Smooth muscle cell (in vitro differentiated cells): ENCODE measurements around the gene MEF2A. TPM values are rescaled to one million over a fixed set of nuclear protein-coding genes. Genes with fewer than 3 reads are reported as not detected.

Source experiments
- DNase-seq: peaks from one replicate; lab custom pipeline; 2025; ENCODE audit not compliant: unreplicated experiment; lab: John Stamatoyannopoulos, UW
- H2AFZ ChIP-seq: fragments of 200-600 bp; sonication (generic); 2 replicates; pipeline ENCODE4 v1.6.0; 2016; ENCODE audit warnings: antibody characterized with exemption, low read depth, mild to moderate bottlenecking
- H3F3A ChIP-seq: fragments of 200-600 bp; sonication (generic); 2 replicates; pipeline ENCODE4 v1.6.0; 2017; ENCODE audit warnings: antibody characterized with exemption, low read depth
- H3K27ac ChIP-seq: fragments of 200-600 bp; sonication (generic); 2 replicates; pipeline ENCODE4 v1.5.1; 2016; ENCODE audit warnings: low read depth, mild to moderate bottlenecking
- H3K27me3 ChIP-seq: fragments of 200-600 bp; sonication (generic); 2 replicates; pipeline ENCODE4 v1.6.1; 2016; ENCODE audit warnings: low read depth, mild to moderate bottlenecking
- H3K36me3 ChIP-seq: fragments of 200-600 bp; sonication (generic); 2 replicates; pipeline ENCODE4 v1.5.1; 2016; ENCODE audit warnings: low read depth
- H3K4me1 ChIP-seq: fragments of 200-600 bp; sonication (generic); 2 replicates; pipeline ENCODE4 v1.5.1; 2016; ENCODE audit warnings: low read depth
- H3K4me2 ChIP-seq: fragments of 200-600 bp; sonication (generic); 2 replicates; pipeline ENCODE4 v1.6.0; 2016; ENCODE audit warnings: mild to moderate bottlenecking
- H3K4me3 ChIP-seq: fragments of 200-600 bp; sonication (generic); 2 replicates; pipeline ENCODE4 v1.5.1; 2016; ENCODE audit warnings: mild to moderate bottlenecking
- H3K79me2 ChIP-seq: fragments of 200-600 bp; sonication (generic); 2 replicates; pipeline ENCODE4 v1.6.0; 2016; ENCODE audit warnings: low read depth, mild to moderate bottlenecking
- H3K9ac ChIP-seq: fragments of 200-600 bp; sonication (generic); 2 replicates; pipeline ENCODE4 v1.6.0; 2016; ENCODE audit warnings: low read depth
- H3K9me3 ChIP-seq: fragments of 200-600 bp; sonication (generic); replicated peaks from 2 replicates; pipeline ENCODE4 v1.5.1; 2016; ENCODE audit warnings: low read depth
- H4K20me1 ChIP-seq: fragments of 200-600 bp; sonication (generic); 2 replicates; pipeline ENCODE4 v1.6.0; 2016; ENCODE audit warnings: low read depth
- WGBS: methylation state at CpG from one replicate; pipeline ENCODE4 v1.1.7; 2016; ENCODE audit warnings: low lambda C conversion rate; 5-methylcytosine and 5-hydroxymethylcytosine counted together
- polyA plus RNA-seq: library from polyadenylated mRNA; unstranded; fragments of >200 nt; fragmentation: Nextera tagmentation; extraction: Ambion mirVana; gene quantifications from 2 replicates; pipeline ENCODE4 v1.2.1, GENCODE V29; 2016
- total RNA-seq: library from RNA; depleted of rRNA; stranded (reverse); fragments of >200 nt; gene quantifications from 2 replicates; pipeline ENCODE4 v1.2.3, GENCODE V29; 2014
- TF ChIP-seq, protein P1 (sequence below): fragments of 200-600 bp; sonication (generic); IDR thresholded peaks from 2 replicates; pipeline ENCODE4 v1.5.1; 2017; ENCODE audit warnings: borderline replicate concordance, mild to moderate bottlenecking, antibody characterized with exemption; ENCODE audit not compliant: insufficient read depth, poor library complexity, severe bottlenecking

Gene MEF2A
- total and polyA plus RNA-seq, 2 experiments from 2014 or later, result 12.3 to 75.8 TPM

DNA sequence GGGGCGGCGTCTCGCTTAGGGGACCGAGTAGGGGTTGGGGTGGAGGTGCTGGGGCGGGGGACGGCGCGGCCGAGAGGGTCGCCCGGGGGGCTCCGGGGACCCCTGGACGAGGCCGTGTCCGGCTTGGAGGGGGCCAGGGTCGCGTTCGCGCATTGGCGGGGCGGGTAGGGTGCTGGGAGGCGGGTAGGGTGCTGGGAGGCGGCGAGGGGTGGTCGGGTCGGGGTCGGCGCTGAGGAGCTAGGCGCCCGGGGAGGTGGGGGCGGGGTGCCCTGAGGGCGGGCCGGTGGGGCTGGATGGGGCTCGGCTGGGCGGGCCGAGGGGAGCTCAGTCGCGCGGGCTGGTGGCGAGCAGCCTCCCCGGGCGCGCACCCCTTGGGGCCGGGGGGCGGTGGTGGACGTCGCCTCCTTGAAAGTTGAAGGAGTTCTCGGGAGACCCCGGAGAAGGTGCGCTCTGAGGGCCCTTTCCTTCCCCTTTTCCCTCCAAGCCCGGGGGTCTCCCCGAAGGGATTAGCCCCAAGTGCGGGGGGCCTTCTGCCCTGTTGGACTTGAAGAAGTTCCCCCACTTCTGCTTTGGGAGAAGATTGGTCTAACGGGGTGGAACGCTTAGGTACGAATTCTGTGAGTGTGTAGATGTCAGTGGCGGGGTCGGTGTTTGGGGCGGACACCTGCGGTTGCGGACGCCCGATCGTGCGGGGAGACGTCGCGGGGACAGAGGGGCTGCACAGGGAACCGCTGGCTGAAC lies 543 bp downstream of the MEF2A start:
- TF ChIP-seq, protein P1, sequence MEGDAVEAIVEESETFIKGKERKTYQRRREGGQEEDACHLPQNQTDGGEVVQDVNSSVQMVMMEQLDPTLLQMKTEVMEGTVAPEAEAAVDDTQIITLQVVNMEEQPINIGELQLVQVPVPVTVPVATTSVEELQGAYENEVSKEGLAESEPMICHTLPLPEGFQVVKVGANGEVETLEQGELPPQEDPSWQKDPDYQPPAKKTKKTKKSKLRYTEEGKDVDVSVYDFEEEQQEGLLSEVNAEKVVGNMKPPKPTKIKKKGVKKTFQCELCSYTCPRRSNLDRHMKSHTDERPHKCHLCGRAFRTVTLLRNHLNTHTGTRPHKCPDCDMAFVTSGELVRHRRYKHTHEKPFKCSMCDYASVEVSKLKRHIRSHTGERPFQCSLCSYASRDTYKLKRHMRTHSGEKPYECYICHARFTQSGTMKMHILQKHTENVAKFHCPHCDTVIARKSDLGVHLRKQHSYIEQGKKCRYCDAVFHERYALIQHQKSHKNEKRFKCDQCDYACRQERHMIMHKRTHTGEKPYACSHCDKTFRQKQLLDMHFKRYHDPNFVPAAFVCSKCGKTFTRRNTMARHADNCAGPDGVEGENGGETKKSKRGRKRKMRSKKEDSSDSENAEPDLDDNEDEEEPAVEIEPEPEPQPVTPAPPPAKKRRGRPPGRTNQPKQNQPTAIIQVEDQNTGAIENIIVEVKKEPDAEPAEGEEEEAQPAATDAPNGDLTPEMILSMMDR, result no peak
- H3K79me2 ChIP-seq, result peaks cover 51% of the 10 kb centered on the region
- WGBS, result under 1% methylated on average over 23 of the region's 69 CpGs

GRCh38 chr15:99568625-99569352 lies 3.0 kb downstream of the MEF2A start:
- Histone ChIP-seq H3F3A (no peaks in the 10 kb centered on the region), H3K9ac (peak overlapping the region; percentile 25), H2AFZ (no peak overlapping the region), H3K27me3 (no peaks in the 10 kb centered on the region), H3K79me2 (peaks cover 75% of the 10 kb centered on the region), H3K4me3 (peak overlapping the region; percentile 67), H3K27ac (peak overlapping the region; percentile 50), H4K20me1 (peaks cover 71% of the 10 kb centered on the region), H3K9me3 (no peaks in the 10 kb centered on the region), H3K36me3 (no peaks in the 10 kb centered on the region), H3K4me1 (peaks cover 23% of the 10 kb centered on the region), H3K4me2 (peak overlapping the region; percentile 98)
- 45% methylated on average over 9 of the region's 9 CpGs for WGBS
- DNase-seq, result no peak
- TF ChIP-seq, protein P1, result no peak

More for the DNA sequence above, 543 bp downstream of the MEF2A start:
- H3K36me3 ChIP-seq, result no peaks in the 10 kb centered on the region
- H2AFZ ChIP-seq, result peak overlapping the region; percentile 88
- no peaks in the 10 kb centered on the region for H3K9me3 ChIP-seq
- no peaks in the 10 kb centered on the region for H3F3A ChIP-seq
- H3K4me3 ChIP-seq, result peak overlapping the region; percentile 67
- peaks cover 48% of the 10 kb centered on the region for H4K20me1 ChIP-seq
- H3K9ac ChIP-seq, result peak overlapping the region; percentile 75
- H3K4me2 ChIP-seq, result peak overlapping the region; percentile 98
- H3K4me1 ChIP-seq, result peaks cover 23% of the 10 kb centered on the region
- no peak for DNase-seq
- H3K27me3 ChIP-seq, result no peaks in the 10 kb centered on the region
- H3K27ac ChIP-seq, result peak overlapping the region; percentile 80

DNA sequence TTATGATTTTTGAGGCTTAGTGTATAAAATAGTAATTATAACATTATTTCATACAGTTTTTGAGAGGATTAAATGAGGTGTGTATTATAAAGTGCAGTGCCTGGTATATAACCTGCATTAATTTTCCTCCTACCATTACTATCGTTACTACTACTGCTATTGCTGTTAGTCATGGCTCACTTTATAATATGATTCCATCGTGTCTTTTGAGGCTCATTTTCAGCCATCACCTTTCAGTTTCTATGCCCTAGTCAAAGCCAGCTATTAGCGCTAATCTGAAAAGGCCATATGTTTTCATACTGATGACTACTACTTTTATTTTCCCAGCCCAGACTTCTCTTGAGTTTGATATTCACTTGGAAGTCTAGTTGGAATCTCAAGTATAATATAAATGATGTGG lies 5.5 kb downstream of the MEF2A start:
- peaks cover 100% of the 10 kb centered on the region for H3K79me2 ChIP-seq
- no peaks in the 10 kb centered on the region for H3K27me3 ChIP-seq
- no peaks in the 10 kb centered on the region for H3K36me3 ChIP-seq
- H3K4me2 ChIP-seq, result no peak overlapping the region
- no peak overlapping the region for H3K4me3 ChIP-seq
- H3K27ac ChIP-seq, result no peak overlapping the region
- H3K9me3 ChIP-seq, result no peaks in the 10 kb centered on the region
- TF ChIP-seq, protein P1, result no peak
- peaks cover 23% of the 10 kb centered on the region for H3K4me1 ChIP-seq
- 93% methylated on average over 3 of the region's 3 CpGs for WGBS
- DNase-seq, result no peak
- H3K9ac ChIP-seq, result no peak overlapping the region
- no peaks in the 10 kb centered on the region for H3F3A ChIP-seq
- peaks cover 96% of the 10 kb centered on the region for H4K20me1 ChIP-seq
- no peak overlapping the region for H2AFZ ChIP-seq
